Suppressor macrophage treated with lipopolysaccharide for 4 hours (primary cell): Measurements from ENCODE around the gene GSTT2B.
"Not testable (repeated sequence)": the region's sequence is repeated elsewhere in the genome, so short reads cannot be mapped to it uniquely, and the experiment has no call there.

Source experiments
- DNase-seq: peaks from one replicate; pipeline ENCODE4 v3.0.0-alpha.2; 2020

Gene GSTT2B

GRCh38 chr22:23984430-23984829, 23.4 kb upstream of the GSTT2B start:
- peak; percentile 55 for DNase-seq

- not testable (repeated sequence) for DNase-seq
These were observed 19.6 kb upstream of the GSTT2B start for GRCh38 chr22:23980567-23980966.

GRCh38 chr22:23979557-23980240, 18.7 kb upstream of the GSTT2B start, which contains the start of gene GSTT2:
GSTT2 (plus strand) TSS chr22:23980134.
- not testable (repeated sequence) for DNase-seq

- not testable (repeated sequence) for DNase-seq
These were observed 16.3 kb upstream of the GSTT2B start for GRCh38 chr22:23977304-23977703.

- DNase-seq = not testable (repeated sequence)
These were observed 13.9 kb upstream of the GSTT2B start for GRCh38 chr22:23974836-23975352.

- not testable (repeated sequence) for DNase-seq
These were observed 13.3 kb upstream of the GSTT2B start, which contains the start of gene DDT for GRCh38 chr22:23974345-23974744. DDT (minus strand) TSS chr22:23974441; CDS start chr22:23974414, 27 bp downstream.

- not testable (repeated sequence) for DNase-seq
These were observed 10.9 kb upstream of the GSTT2B start for GRCh38 chr22:23971927-23972326.

- DNase-seq = no peak
These were observed 10.0 kb upstream of the GSTT2B start for GRCh38 chr22:23970816-23971486.

GRCh38 chr22:23970201-23970641, 9.2 kb upstream of the GSTT2B start:
- no peak for DNase-seq

GRCh38 chr22:23969071-23969470, 8.1 kb upstream of the GSTT2B start:
- DNase-seq = no peak

- DNase-seq = not testable (repeated sequence)
These were observed 5.6 kb upstream of the GSTT2B start, which contains the start of gene DDTL for GRCh38 chr22:23966568-23966967. DDTL (plus strand) TSS chr22:23966888; CDS start chr22:23966915, 27 bp downstream.

GRCh38 chr22:23966094-23966493, 5.1 kb upstream of the GSTT2B start:
- not testable (repeated sequence) for DNase-seq

GRCh38 chr22:23956301-23956900, 4.6 kb downstream of the GSTT2B start:
- DNase-seq = peak; percentile 82

GRCh38 chr22:23955886-23956285, 5.1 kb downstream of the GSTT2B start:
- DNase-seq = not testable (repeated sequence)

GRCh38 chr22:23954991-23955305, 6.0 kb downstream of the GSTT2B start:
- DNase-seq = not testable (repeated sequence)

- not testable (repeated sequence) for DNase-seq
These were observed 6.6 kb downstream of the GSTT2B start for GRCh38 chr22:23954193-23954990.

GRCh38 chr22:23953485-23953884, 7.5 kb downstream of the GSTT2B start:
- not testable (repeated sequence) for DNase-seq

- DNase-seq = not testable (repeated sequence)
These were observed 8.1 kb downstream of the GSTT2B start for GRCh38 chr22:23952794-23953405.

- peak; percentile 6 for DNase-seq
These were observed 9.6 kb downstream of the GSTT2B start for GRCh38 chr22:23951383-23951782.

GRCh38 chr22:23949764-23950163, 11.2 kb downstream of the GSTT2B start:
- DNase-seq = not testable (repeated sequence)

- DNase-seq = not testable (repeated sequence)
These were observed 13.6 kb downstream of the GSTT2B start for GRCh38 chr22:23947391-23947790.

- not testable (repeated sequence) for DNase-seq
These were observed 20.8 kb downstream of the GSTT2B start for GRCh38 chr22:23940166-23940565.
